Left ventricle myocardium inferior (tissue), 1 donor: ENCODE results near the gene FOXO3. TPM values are rescaled to one million over a fixed set of nuclear protein-coding genes. Genes with fewer than 3 reads are reported as not detected.
A peak's percentile ranks its signal among the peaks of the same experiment; 100 is the strongest.

Experiments used
- DNase-seq: peaks from one replicate; pipeline ENCODE4 v3.0.0-alpha.2; 2020
- H3K27ac ChIP-seq: fragments of 200-600 bp; replicated peaks from 2 replicates; pipeline ENCODE4 v1.8.0; 2021
- H3K27me3 ChIP-seq: fragments of 200-600 bp; 2 replicates; pipeline ENCODE4 v1.8.0; 2021; ENCODE audit warnings: low read depth
- H3K36me3 ChIP-seq: fragments of 200-600 bp; 2 replicates; pipeline ENCODE4 v1.8.0; 2021
- H3K4me1 ChIP-seq: fragments of 200-600 bp; 2 replicates; pipeline ENCODE4 v1.8.0; 2021
- H3K4me3 ChIP-seq: fragments of 200-600 bp; 2 replicates; pipeline ENCODE4 v1.8.0; 2021; ENCODE audit warnings: mild to moderate bottlenecking, moderate library complexity
- H3K9me3 ChIP-seq: fragments of 200-600 bp; replicated peaks from 2 replicates; pipeline ENCODE4 v1.8.0; 2021
- intact Hi-C: fragments of 100-400 bp; cut with micrococcal nuclease; formaldehyde crosslinking; loops from one replicate; pipeline ENCODE4 v1.11.0; 2022
- long read RNA-seq: library from polyadenylated mRNA; unstranded; transcript quantifications from one replicate; pipeline ENCODE4 v2.0.0, GENCODE V29; 2021
- total RNA-seq: library from RNA; stranded (reverse); fragmentation: NEBNext Ultra II Directional; extraction: Animal tissue kit (Norgen Biotek cat#: 25700); gene quantifications from one replicate; pipeline ENCODE4 v1.2.1, GENCODE V29; 2021
- TF ChIP-seq, protein P1 (sequence below): fragments of 200-600 bp; IDR thresholded peaks from 2 replicates; pipeline ENCODE4 v1.8.0; 2021; ENCODE audit warnings: antibody characterized with exemption, mild to moderate bottlenecking, borderline replicate concordance
- donor health status: DM: no; HTN: yes; CAD: no; lungs with severe emphysema.

Gene FOXO3
- total RNA-seq = 34.8 TPM
- long read RNA-seq, full-length matches to known transcripts = 89 of 139 reads
- long read RNA-seq, partial matches to known transcripts = 24 of 139 reads
- long read RNA-seq, other reads (novel, unspliced or antisense) = 26 of 139 reads

DNA sequence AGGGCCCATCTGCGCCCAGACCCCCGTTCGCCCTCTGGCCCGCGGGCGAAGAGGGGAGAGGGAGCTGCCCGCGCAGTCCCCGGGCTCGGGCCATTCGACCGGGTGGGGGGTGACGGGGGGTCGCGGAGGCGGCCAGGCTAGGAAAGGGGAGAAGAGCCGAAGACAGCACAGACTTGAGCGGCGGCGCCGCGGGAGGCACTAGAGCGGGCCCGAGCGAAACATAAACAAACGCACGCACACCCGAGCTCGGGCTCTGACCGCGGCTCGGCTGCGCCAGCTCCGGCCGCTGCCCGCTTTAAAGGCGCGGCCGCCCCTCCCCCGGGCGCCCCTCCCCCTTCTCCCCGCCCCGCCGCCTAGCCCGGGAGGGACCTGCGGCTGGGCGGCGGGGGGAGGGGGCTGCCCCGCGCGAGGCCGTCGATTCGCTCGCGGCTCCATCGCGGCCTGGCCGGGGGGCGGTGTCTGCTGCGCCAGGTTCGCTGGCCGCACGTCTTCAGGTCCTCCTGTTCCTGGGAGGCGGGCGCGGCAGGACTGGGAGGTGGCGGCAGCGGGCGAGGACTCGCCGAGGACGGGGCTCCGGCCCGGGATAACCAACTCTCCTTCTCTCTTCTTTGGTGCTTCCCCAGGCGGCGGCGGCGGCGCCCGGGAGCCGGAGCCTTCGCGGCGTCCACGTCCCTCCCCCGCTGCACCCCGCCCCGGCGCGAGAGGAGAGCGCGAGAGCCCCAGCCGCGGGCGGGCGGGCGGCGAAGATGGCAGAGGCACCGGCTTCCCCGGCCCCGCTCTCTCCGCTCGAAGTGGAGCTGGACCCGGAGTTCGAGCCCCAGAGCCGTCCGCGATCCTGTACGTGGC is at the start of gene FOXO3:
Gene FOXO3, plus strand, starts transcription at position 455 of the 846 bp plus-strand sequence. Its CDS starts 292 bp downstream, at position 747.
- Histone ChIP-seq H3K36me3 (no peaks in the 10 kb centered on the region), H3K4me3 (peak within 1 kb of the TSS; percentile 88), H3K27me3 (no peaks in the 10 kb centered on the region), H3K27ac (peak within 1 kb of the TSS; percentile 98), H3K9me3 (no peaks in the 10 kb centered on the region), H3K4me1 (peaks cover 77% of the 10 kb centered on the region)
- intact Hi-C loops = loop anchor here (10.0 kb wide), 1 partner anchor 94 kb away; no protein-coding TSS in a partner anchor
- TF ChIP-seq, protein P1, sequence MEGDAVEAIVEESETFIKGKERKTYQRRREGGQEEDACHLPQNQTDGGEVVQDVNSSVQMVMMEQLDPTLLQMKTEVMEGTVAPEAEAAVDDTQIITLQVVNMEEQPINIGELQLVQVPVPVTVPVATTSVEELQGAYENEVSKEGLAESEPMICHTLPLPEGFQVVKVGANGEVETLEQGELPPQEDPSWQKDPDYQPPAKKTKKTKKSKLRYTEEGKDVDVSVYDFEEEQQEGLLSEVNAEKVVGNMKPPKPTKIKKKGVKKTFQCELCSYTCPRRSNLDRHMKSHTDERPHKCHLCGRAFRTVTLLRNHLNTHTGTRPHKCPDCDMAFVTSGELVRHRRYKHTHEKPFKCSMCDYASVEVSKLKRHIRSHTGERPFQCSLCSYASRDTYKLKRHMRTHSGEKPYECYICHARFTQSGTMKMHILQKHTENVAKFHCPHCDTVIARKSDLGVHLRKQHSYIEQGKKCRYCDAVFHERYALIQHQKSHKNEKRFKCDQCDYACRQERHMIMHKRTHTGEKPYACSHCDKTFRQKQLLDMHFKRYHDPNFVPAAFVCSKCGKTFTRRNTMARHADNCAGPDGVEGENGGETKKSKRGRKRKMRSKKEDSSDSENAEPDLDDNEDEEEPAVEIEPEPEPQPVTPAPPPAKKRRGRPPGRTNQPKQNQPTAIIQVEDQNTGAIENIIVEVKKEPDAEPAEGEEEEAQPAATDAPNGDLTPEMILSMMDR = no peak
- DNase-seq = peak; percentile 93

DNA sequence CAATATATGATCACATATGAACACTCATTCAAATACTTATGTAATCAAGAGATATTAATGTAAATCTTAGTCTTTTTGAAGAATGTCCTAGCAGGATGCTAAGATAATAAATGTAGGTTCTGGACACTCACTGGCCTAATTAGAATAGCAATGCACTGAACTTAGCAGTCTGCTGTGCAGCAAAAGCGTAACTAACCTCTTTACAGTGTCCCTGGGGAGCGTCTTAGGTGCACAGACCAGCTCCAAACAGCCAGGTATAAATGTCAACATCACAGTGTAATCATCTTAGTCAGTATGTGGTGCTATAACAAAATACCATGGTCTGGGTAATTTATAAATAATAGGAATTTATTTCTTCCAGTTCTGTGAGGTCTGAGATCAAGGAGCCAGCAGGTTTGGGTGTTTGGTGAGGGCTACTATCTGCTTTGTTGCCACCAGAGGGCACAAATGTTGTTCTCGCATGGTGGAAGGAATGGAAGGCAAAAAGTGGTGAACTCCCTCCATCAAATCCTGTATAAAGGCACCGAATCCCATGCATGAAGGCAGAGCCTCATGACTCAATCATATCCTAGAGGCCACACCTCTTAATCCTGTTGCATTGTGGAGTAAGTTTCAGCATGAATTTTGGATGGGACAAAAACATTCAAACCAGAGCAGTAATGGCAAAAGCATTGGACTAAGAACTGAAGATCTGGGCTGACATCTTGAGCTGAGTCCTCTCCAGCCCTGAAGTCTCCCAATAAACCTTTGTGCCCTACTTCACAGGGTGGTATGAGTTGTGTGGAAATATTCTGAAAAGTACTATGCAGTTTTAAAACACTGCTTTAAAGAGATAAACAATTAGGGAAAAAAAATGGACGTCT is 41.8 kb upstream of the FOXO3 start:
- intact Hi-C loops = no loop called here
- TF ChIP-seq, protein P1 = peak; percentile 39
- Histone ChIP-seq H3K4me1 (no peaks in the 10 kb centered on the region), H3K4me3 (no peak overlapping the region), H3K27ac (no peak overlapping the region), H3K36me3 (peaks cover 27% of the 10 kb centered on the region), H3K27me3 (no peaks in the 10 kb centered on the region), H3K9me3 (no peaks in the 10 kb centered on the region)
- no peak for DNase-seq

DNA sequence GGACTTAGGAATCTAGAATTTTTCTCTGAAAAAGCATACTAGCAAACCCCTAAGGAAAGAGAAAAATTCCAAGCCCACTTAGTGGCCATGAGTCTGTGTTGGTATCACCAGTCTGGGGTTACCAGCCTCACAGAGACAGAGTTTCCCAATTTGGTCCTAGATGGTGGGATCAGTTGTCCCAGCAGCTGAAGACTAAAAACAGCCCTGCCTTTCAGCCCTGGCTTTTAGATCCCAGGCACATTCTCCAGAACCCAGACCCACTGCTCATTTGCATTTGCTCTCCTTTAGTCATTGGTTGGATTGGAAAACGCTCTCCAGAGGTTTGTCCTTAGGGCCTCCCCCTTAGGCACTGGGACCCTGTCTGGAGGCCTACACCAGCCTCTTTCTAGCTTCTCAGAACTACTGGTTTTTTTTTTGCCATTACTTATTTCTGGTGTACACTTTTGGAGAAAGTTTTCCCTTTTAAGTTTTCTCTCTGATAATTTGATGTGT is 39.1 kb upstream of the FOXO3 start:
- no peaks in the 10 kb centered on the region for H3K27me3 ChIP-seq
- H3K9me3 ChIP-seq = no peaks in the 10 kb centered on the region
- DNase-seq = no peak
- no peaks in the 10 kb centered on the region for H3K4me1 ChIP-seq
- no peak overlapping the region for H3K27ac ChIP-seq
- intact Hi-C loops = loop anchor here (10.0 kb wide), 2 partner anchors 407 to 547 kb away; no protein-coding TSS in a partner anchor
- H3K36me3 ChIP-seq = peaks cover 26% of the 10 kb centered on the region
- no peak overlapping the region for H3K4me3 ChIP-seq
- TF ChIP-seq, protein P1 = no peak

DNA sequence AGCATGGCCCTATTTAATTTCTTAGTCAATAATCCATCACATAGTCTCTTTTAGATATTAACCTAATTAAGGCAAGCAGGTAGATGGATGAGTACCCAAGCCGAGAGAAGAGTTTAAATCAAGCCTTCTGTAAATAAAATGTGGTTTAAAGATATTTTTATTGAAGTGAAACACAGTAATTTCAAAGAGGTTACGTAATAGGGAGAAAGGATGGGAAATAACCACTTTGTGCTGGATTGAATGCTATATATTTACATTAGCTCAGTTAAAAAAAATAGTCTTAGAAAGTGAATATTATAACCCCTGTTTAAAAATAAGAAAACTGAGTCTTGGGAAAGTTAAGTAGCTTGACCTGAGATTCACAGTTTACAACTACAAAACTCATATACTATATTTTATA is 37.0 kb upstream of the FOXO3 start:
- Histone ChIP-seq H3K4me1 (no peaks in the 10 kb centered on the region), H3K36me3 (peaks cover 26% of the 10 kb centered on the region), H3K27ac (no peak overlapping the region), H3K9me3 (no peaks in the 10 kb centered on the region), H3K27me3 (no peaks in the 10 kb centered on the region), H3K4me3 (no peak overlapping the region)
- TF ChIP-seq, protein P1 = no peak
- no peak for DNase-seq
- intact Hi-C loops = loop anchor here (10.0 kb wide), 2 partner anchors 409 to 549 kb away; no protein-coding TSS in a partner anchor
